MM.1S (cell line): ENCODE results near the gene MMP20.

Experiments used
- DNase-seq: peaks from one replicate; pipeline ENCODE4 v3.0.0-alpha.2; 2015
- H2AFZ ChIP-seq: fragments of 300-600 bp; sonication (generic); 2 replicates; pipeline ENCODE4 v1.6.0; 2016; ENCODE audit warnings: antibody characterized with exemption, low read length
- H3F3A ChIP-seq: fragments of 300-600 bp; sonication (generic); 2 replicates; pipeline ENCODE4 v1.6.1; 2016; ENCODE audit warnings: mild to moderate bottlenecking, antibody characterized with exemption, low read length, moderate library complexity, mixed read lengths; ENCODE audit not compliant: insufficient read depth
- H3K27ac ChIP-seq: fragments of 300-600 bp; sonication (generic); 2 replicates; pipeline ENCODE4 v1.5.1; 2016; ENCODE audit warnings: mild to moderate bottlenecking, low read length
- H3K27me3 ChIP-seq: fragments of 300-600 bp; sonication (generic); replicated peaks from 2 replicates; pipeline ENCODE4 v1.6.0; 2016; ENCODE audit warnings: low read length; ENCODE audit not compliant: insufficient read depth
- H3K36me3 ChIP-seq: fragments of 300-600 bp; sonication (generic); replicated peaks from 2 replicates; pipeline ENCODE4 v1.6.1; 2016; ENCODE audit warnings: mild to moderate bottlenecking, low read length, mixed read lengths; ENCODE audit not compliant: insufficient read depth
- H3K4me1 ChIP-seq: fragments of 300-600 bp; sonication (generic); 2 replicates; pipeline ENCODE4 v1.6.1; 2016; ENCODE audit warnings: low read length, mixed read lengths
- H3K4me2 ChIP-seq: fragments of 300-600 bp; sonication (generic); 2 replicates; pipeline ENCODE4 v1.6.0; 2016; ENCODE audit warnings: low read depth, low read length
- H3K4me3 ChIP-seq: fragments of 300-600 bp; sonication (generic); 2 replicates; pipeline ENCODE4 v1.5.1; 2016; ENCODE audit warnings: low read length, mixed read lengths
- H3K79me2 ChIP-seq: fragments of 300-600 bp; sonication (generic); 2 replicates; pipeline ENCODE4 v1.6.1; 2016; ENCODE audit warnings: mixed run types, low read length, mixed read lengths
- H3K9ac ChIP-seq: fragments of 300-600 bp; sonication (generic); 2 replicates; pipeline ENCODE4 v1.6.1; 2016; ENCODE audit warnings: low read length, mixed read lengths
- H3K9me2 ChIP-seq: fragments of 300-600 bp; sonication (generic); replicated peaks from 2 replicates; pipeline ENCODE4 v1.6.1; 2016; ENCODE audit warnings: mild to moderate bottlenecking, low read length, mixed read lengths; ENCODE audit not compliant: insufficient read depth
- H3K9me3 ChIP-seq: fragments of 300-600 bp; sonication (generic); replicated peaks from 2 replicates; pipeline ENCODE4 v1.6.1; 2016; ENCODE audit warnings: mild to moderate bottlenecking, low read length, mixed read lengths; ENCODE audit not compliant: insufficient read depth
- H4K20me1 ChIP-seq: fragments of 300-600 bp; sonication (generic); 2 replicates; pipeline ENCODE4 v1.6.1; 2016; ENCODE audit warnings: mild to moderate bottlenecking, low read length, moderate library complexity, mixed read lengths; ENCODE audit not compliant: insufficient read depth
- EZH2 ChIP-seq: fragments of 300-600 bp; sonication (generic); optimal IDR thresholded peaks from 2 replicates; pipeline ENCODE3; 2017; ENCODE audit warnings: low read depth, mild to moderate bottlenecking, antibody characterized with exemption, low read length, mixed read lengths
- EZH2phosphoT487 ChIP-seq: fragments of 300-600 bp; sonication (generic); IDR thresholded peaks from 2 replicates; pipeline ENCODE4 v1.6.1; 2018; ENCODE audit warnings: antibody characterized with exemption, low read length
- TF ChIP-seq, protein P1 (sequence below): fragments of 300-600 bp; sonication (generic); IDR thresholded peaks from 2 replicates; pipeline ENCODE4 v1.5.1; 2016; ENCODE audit warnings: antibody characterized with exemption, low read length, mixed read lengths

MMP20 gene

DNA sequence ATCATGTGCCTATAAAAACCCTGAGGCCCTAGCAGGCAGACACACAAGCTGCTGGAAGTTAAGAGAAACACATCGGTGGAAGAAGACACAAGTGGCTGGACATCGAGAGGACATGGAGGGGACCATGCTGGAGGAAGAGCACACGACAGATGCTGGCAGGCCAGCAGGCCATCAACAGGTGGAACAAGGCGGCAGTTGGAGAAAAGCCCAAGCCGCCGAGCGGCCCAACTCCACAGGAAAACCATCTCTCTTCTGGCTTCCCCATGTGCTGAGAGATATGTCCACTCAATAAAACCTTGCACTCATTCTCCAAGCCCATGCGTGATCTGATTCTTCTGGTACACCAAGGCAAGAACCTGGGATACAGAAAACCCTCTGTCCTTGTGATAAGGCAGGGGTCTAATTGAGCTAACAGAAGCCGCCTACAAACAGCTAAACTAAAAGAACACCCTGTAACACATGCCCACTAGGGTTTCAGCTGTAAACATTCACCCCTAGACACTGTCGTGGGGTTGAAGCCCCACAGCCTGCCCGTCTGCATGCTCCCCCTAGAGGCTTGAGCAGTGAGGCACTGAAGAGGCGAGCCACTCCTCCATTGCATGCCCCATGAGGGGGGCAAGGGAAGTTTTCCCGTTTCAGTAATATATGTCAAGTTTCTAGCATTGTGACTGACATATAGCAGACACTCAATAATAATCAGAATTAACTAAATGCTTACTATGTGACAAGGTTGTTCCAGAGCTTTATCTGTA is 39.0 kb upstream of the MMP20 start:
- TF ChIP-seq, protein P1, sequence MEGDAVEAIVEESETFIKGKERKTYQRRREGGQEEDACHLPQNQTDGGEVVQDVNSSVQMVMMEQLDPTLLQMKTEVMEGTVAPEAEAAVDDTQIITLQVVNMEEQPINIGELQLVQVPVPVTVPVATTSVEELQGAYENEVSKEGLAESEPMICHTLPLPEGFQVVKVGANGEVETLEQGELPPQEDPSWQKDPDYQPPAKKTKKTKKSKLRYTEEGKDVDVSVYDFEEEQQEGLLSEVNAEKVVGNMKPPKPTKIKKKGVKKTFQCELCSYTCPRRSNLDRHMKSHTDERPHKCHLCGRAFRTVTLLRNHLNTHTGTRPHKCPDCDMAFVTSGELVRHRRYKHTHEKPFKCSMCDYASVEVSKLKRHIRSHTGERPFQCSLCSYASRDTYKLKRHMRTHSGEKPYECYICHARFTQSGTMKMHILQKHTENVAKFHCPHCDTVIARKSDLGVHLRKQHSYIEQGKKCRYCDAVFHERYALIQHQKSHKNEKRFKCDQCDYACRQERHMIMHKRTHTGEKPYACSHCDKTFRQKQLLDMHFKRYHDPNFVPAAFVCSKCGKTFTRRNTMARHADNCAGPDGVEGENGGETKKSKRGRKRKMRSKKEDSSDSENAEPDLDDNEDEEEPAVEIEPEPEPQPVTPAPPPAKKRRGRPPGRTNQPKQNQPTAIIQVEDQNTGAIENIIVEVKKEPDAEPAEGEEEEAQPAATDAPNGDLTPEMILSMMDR = peak; percentile 41
- no peak for TF ChIP-seq EZH2phosphoT487
- Histone ChIP-seq H3K4me2 (no peak overlapping the region), H3K9ac (no peak overlapping the region), H3K27ac (no peak overlapping the region), H3K4me1 (0 out of 2 replicates have a peak, but pooled peaks cover under 1% of the 10 kb centered on the region), H3K9me2 (no peaks in the 10 kb centered on the region), H2AFZ (no peak overlapping the region), H3K79me2 (no peaks in the 10 kb centered on the region), H3K27me3 (no peaks in the 10 kb centered on the region), H4K20me1 (no peaks in the 10 kb centered on the region), H3K4me3 (no peak overlapping the region), H3F3A (no peaks in the 10 kb centered on the region), H3K9me3 (no peaks in the 10 kb centered on the region), H3K36me3 (no peaks in the 10 kb centered on the region)
- DNase-seq = no peak

DNA sequence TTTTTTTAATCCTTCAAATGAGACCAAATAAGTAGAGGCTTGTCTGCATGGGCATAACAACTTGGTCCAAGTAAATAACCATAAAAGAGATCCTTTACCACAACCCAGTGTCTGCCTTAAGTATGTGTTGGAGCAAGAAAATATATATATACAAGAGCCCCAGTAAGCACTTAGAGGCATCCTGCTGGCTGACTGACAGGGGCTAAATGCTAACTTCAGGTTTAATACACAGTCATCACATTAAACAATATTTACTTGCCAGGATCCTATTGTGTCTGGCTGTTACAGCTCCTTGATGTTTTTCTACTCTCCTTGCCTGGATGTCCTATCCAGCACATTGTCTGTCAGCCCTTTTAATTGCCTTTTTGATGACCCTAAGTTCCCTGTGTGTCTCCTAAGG is 37.5 kb upstream of the MMP20 start:
- Histone ChIP-seq H3K79me2 (no peaks in the 10 kb centered on the region), H3K4me2 (no peak overlapping the region), H3K27me3 (no peaks in the 10 kb centered on the region), H3F3A (no peaks in the 10 kb centered on the region), H3K36me3 (no peaks in the 10 kb centered on the region), H3K9ac (no peak overlapping the region), H4K20me1 (no peaks in the 10 kb centered on the region), H3K27ac (no peak overlapping the region), H3K4me3 (no peak overlapping the region), H2AFZ (no peak overlapping the region), H3K9me2 (no peaks in the 10 kb centered on the region), H3K4me1 (no peaks in the 10 kb centered on the region), H3K9me3 (no peaks in the 10 kb centered on the region)
- TF ChIP-seq, protein P1 = no peak
- TF ChIP-seq EZH2phosphoT487 (no peak), EZH2 (no peak)
- DNase-seq = no peak

DNA sequence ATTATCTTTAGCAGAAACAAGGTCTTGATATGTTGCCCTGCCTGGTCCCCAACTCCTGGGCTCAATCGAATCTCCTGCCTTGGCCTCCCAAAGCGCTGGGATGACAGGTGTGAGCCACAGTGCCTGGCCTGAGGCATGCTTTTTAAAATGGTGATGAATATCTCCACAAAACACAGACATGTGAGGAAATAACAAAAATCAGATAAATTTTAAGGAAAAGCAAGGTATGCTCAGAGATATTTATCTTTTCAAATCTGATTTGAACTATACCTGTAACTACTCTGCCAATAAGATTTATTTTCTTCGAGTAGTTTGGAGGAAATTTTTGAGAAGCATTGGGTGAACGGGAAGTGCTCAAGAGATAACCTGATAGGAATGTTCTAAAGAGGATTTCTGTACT is 35.9 kb upstream of the MMP20 start:
- Histone ChIP-seq H3K9ac (no peak overlapping the region), H3K4me3 (no peak overlapping the region), H3K79me2 (no peaks in the 10 kb centered on the region), H3K4me2 (no peak overlapping the region), H3K9me2 (no peaks in the 10 kb centered on the region), H3K4me1 (no peaks in the 10 kb centered on the region), H3K9me3 (no peaks in the 10 kb centered on the region), H3K36me3 (no peaks in the 10 kb centered on the region), H3K27me3 (no peaks in the 10 kb centered on the region), H2AFZ (no peak overlapping the region), H3F3A (no peaks in the 10 kb centered on the region), H3K27ac (no peak overlapping the region), H4K20me1 (no peaks in the 10 kb centered on the region)
- TF ChIP-seq EZH2 = no peak
- no peak for TF ChIP-seq EZH2phosphoT487
- TF ChIP-seq, protein P1 = no peak
- DNase-seq = no peak
